AG09309 (cell line): ENCODE results near the gene CR1.

ENCODE experiments used
- DNase-seq: peaks from one replicate; pipeline ENCODE4 v3.0.0-alpha.2; 2010; ENCODE audit warnings: low read depth
- H3K4me3 ChIP-seq: 2 replicates; pipeline ENCODE4 v1.5.1; 2011; ENCODE audit warnings: mild to moderate bottlenecking, low read depth, low read length, moderate library complexity; ENCODE audit not compliant: control insufficient read depth
- TF ChIP-seq, protein P1 (sequence below): IDR thresholded peaks from 2 replicates; pipeline ENCODE4 v1.5.1; 2011; ENCODE audit warnings: mild to moderate bottlenecking, low read depth, low read length, inconsistent platforms; ENCODE audit not compliant: insufficient read depth, control insufficient read depth; ENCODE audit errors: missing control alignments

Gene CR1

DNA sequence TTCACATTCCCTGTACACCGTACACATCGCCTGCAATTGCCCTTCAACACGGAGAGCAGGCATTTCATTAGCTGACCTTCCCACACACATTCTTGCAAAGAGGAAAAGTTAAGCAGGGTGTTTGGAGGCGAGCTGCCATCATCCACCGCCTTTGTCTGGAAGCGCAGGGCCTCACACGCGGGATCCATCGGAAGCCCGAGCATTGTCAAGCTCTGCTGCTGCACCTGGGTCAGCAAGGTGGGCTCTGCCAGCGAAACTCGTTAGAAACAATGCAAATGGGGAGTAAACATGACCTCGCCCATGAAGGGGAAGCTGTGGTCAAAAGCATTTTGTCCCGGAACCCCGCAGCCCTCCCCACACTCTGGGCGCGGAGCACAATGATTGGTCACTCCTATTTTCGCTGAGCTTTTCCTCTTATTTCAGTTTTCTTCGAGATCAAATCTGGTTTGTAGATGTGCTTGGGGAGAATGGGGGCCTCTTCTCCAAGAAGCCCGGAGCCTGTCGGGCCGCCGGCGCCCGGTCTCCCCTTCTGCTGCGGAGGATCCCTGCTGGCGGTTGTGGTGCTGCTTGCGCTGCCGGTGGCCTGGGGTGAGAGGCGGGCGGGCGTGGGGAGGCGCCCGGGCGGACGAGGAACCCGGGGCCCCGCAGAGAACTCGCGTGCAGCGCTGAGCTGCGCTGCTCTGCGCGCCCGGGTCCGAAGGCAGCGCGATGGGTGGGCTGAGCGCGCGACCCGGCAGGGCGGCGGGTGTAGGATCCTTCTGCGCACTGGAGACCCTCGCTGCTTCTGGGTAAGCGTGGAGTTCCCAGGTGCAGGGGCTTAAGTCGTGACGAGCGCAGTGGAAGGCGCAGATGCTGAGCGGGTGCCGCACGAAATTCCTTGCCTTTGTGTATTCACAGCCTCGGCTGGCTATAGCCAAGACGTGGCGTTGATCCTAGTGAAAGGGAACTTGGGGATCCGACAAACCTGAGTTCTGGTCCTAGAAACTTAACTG lies at the start of gene CR1:
CR1 (plus strand) TSS at position 357 of the 992 bp plus-strand sequence; CDS start at position 468, 111 bp downstream.
- TF ChIP-seq, protein P1, sequence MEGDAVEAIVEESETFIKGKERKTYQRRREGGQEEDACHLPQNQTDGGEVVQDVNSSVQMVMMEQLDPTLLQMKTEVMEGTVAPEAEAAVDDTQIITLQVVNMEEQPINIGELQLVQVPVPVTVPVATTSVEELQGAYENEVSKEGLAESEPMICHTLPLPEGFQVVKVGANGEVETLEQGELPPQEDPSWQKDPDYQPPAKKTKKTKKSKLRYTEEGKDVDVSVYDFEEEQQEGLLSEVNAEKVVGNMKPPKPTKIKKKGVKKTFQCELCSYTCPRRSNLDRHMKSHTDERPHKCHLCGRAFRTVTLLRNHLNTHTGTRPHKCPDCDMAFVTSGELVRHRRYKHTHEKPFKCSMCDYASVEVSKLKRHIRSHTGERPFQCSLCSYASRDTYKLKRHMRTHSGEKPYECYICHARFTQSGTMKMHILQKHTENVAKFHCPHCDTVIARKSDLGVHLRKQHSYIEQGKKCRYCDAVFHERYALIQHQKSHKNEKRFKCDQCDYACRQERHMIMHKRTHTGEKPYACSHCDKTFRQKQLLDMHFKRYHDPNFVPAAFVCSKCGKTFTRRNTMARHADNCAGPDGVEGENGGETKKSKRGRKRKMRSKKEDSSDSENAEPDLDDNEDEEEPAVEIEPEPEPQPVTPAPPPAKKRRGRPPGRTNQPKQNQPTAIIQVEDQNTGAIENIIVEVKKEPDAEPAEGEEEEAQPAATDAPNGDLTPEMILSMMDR: no peak
- DNase-seq: no peak
- H3K4me3 ChIP-seq: no peak within 1 kb of the TSS; the same call in 1 of the 2 replicates

DNA sequence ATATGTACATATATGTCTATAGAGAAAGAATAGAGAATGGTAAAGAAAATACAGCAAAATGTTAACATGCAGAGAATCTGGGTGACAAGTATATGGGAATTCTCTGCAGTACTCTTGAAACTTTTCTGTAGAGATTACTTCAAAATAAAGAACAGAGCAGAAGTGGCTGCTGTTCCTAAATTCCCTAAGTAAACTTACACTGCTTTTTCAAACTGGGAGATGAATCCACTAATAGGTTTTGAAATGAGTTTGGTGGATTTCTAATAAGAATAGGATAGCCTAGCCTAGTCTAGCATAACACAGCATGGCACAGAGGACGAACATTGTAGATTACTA lies 42.3 kb upstream of the CR1 start:
- no peak for DNase-seq
- TF ChIP-seq, protein P1: no peak
- no peak overlapping the region for H3K4me3 ChIP-seq

DNA sequence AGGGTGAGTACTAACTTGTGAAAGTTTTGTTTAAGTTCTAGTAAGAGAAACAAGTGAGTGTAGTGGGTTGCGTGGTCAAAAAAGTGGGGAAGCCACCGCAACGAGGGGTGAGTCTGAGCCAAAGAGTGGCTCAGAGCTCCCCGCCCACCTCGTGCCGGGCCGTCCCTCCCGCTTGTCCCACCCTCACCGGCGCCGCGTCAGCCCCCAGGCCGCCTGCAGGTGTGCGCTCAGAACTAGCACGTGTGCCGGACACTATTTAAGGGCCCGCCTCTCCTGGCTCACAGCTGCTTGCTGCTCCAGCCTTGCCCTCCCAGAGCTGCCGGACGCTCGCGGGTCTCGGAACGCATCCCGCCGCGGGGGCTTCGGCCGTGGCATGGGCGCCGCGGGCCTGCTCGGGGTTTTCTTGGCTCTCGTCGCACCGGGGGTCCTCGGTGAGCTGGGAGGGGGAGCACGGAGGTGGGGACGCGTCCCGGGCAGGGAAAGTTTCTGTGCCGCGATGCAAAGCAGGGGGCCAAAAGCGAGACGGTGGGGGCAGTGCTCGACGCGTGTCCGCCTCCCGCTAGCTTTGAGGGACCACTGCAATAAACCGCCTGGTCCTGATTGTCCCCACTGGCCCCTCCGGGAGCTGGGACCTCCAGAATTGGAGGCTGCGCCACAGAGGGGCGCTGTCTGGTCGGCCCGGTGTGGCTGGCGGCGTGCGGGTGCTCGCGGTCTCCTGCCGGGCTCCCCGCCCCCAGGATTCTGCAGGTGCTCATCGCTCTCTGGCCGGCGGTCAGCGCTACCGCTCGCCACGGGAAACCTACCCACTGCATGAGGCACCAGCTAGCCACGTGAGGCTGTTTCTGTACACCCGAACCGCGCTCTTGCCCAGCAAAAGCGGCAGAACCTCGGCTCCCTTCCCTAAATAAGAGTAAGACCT lies 41.7 kb upstream of the CR1 start, which contains the start of gene CR2:
CR2 (plus strand) TSS at position 283 of the 919 bp plus-strand sequence; CDS start at position 374, 91 bp downstream.
- TF ChIP-seq, protein P1: no peak
- DNase-seq: no peak
- no peak within 1 kb of the TSS for H3K4me3 ChIP-seq

DNA sequence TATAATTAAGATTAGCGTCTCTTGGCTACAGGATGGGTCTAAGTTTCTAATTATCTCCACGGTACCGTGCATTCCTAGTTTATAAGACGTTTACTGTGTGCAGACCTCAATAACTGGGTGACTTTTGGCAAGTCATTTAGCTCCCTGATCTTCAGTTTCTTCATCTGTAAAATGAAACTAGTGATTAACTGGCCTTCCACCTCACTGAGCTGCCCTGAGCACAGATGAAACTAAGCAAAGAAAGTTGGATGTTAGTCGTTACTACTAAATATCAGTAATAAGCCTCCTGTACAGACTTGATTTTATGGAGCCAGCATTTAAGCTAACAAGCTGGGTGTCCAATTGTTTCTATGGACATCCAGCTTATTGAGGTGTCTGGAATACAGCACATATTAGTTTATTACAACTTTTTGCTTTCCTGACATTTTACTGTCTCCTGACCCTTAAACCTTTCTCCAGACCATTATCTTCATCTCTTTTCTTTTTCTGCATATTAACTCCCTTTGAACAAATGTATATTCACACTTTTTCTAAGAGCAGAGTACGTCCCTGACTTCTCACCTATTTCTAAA lies 40.7 kb upstream of the CR1 start:
- DNase-seq: no peak
- TF ChIP-seq, protein P1: no peak
- no peak overlapping the region for H3K4me3 ChIP-seq

DNA sequence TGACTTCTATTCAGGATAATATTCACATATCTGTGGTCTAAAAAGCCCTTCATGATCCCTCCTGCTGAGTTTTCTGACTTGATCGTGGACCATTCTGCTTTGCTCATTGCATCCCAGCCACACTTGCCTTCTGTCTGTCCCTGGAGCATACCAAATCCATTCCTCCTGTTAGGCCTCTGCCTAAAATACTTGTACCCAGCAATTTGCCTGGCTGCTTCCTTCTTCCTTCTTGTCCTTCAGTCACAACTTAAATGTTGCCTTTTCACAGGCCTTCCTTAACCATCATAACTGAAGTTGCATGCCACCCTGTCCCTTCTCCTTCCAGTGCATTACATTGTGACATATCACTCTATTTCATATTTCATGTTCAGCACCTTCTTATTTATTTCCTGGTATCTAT lies 37.5 kb upstream of the CR1 start:
- no peak overlapping the region for H3K4me3 ChIP-seq
- DNase-seq: no peak
- TF ChIP-seq, protein P1: no peak

DNA sequence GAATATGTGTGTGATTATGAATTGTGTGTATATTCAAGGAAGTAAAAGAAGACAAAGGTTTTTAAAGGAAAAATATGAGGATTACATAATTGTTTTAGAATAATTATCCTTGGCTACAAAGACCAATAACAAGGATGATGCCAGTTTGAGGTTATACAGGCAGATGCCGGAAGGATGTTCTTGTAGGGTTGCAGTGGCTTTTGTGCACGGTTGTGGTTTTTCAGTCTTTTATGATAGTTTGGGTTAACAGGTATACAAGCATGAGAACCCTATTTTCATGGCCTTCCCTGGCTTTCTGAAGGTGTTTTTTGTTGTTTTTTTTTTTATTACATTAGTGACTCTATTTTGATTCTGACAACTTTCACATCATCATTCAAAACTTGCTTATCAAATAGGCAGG lies 36.9 kb upstream of the CR1 start:
- no peak for DNase-seq
- TF ChIP-seq, protein P1: no peak
- no peak overlapping the region for H3K4me3 ChIP-seq
